ENCODE results near the gene EPOP. TPM values are rescaled to one million over a fixed set of nuclear protein-coding genes. Genes with fewer than 3 reads are reported as not detected.
A peak's percentile ranks its signal among the peaks of the same experiment; 100 is the strongest.
"Not testable (repeated sequence)": the region's sequence is repeated elsewhere in the genome, so short reads cannot be mapped to it uniquely, and the experiment has no call there.

The EPOP gene
- total RNA-seq, 1 donor from 2014 or later, result 13.0 TPM

- Mint-ChIP-seq H3K36me3 (ENCODE audit: low read depth) (no peaks in the 10 kb centered on the region), H3K4me1 (peaks cover 5% of the 10 kb centered on the region), H3K27me3 (ENCODE audit: low read depth) (no peaks in the 10 kb centered on the region), H3K9me3 (peaks cover 2% of the 10 kb centered on the region), H3K4me3 (no peak overlapping the region), H3K27ac (ENCODE audit: unreplicated experiment) (peak overlapping the region; percentile 4)
- DNase-seq (ENCODE audit: low read depth, low spot score), result no peak
- TF ChIP-seq, protein P1, sequence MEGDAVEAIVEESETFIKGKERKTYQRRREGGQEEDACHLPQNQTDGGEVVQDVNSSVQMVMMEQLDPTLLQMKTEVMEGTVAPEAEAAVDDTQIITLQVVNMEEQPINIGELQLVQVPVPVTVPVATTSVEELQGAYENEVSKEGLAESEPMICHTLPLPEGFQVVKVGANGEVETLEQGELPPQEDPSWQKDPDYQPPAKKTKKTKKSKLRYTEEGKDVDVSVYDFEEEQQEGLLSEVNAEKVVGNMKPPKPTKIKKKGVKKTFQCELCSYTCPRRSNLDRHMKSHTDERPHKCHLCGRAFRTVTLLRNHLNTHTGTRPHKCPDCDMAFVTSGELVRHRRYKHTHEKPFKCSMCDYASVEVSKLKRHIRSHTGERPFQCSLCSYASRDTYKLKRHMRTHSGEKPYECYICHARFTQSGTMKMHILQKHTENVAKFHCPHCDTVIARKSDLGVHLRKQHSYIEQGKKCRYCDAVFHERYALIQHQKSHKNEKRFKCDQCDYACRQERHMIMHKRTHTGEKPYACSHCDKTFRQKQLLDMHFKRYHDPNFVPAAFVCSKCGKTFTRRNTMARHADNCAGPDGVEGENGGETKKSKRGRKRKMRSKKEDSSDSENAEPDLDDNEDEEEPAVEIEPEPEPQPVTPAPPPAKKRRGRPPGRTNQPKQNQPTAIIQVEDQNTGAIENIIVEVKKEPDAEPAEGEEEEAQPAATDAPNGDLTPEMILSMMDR (conservative IDR thresholded peaks at IDR 0.05), result no peak
These were observed 46.3 kb downstream of the EPOP start for GRCh38 chr17:38628441-38628840.

DNA sequence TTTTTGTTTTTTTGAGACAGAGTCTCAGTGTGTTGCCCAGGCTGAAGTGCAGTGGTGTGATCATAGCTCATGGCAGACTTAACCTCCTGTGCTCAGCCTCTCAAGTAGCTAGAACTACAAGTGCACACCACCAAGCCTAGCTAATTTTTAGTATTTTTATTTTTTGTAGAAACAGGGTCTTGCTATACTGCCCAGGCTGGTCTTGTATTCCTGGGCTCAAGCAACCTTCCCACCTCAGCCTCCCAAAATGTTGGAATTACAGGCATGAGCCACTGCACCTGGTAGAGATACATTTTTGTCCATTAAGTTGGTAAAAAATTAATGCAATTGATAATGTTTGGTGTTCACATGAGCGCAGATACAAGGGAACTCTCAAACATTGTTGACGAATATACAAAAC lies 46.8 kb downstream of the EPOP start:
- no peak overlapping the region for H3K4me3 Mint-ChIP-seq
- no peak for DNase-seq (ENCODE audit: low read depth, low spot score)
- H3K27me3 Mint-ChIP-seq (ENCODE audit: low read depth), result no peaks in the 10 kb centered on the region
- H3K9me3 Mint-ChIP-seq, result peaks cover 2% of the 10 kb centered on the region
- H3K36me3 Mint-ChIP-seq (ENCODE audit: low read depth), result no peaks in the 10 kb centered on the region
- H3K27ac Mint-ChIP-seq (ENCODE audit: unreplicated experiment), result no peak overlapping the region
- TF ChIP-seq, protein P1 (conservative IDR thresholded peaks at IDR 0.05), result no peak
- peaks cover 5% of the 10 kb centered on the region for H3K4me1 Mint-ChIP-seq

DNA sequence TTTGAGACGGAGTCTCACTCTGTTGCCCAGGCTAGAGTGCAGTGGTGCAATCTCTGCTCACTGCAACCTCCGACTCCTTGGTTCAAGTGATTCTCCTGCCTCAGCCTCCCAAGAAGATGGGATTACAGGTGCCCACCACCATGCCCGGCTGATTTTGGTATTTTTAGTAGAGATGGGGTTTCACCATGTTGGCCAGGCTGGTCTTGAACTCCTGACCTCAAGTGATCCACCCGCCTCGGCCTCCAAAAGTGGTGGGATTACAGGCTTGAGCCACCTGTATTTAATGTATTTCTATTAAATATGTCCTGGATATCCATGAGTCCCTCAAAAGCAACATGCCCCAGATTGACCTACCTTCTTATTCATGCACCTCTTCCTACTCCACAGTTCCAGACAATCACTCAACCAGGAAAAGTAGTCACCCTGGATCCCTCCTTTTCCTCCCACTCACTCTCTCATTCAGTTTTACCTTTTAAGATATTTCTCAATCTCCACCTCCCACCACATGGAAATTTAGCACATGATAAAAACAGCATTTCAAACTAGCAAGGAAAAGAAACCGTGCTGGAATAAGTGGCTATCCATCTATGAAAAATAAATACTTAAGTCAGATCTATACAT lies 48.0 kb downstream of the EPOP start:
- H3K27me3 Mint-ChIP-seq (ENCODE audit: low read depth); H3K4me1 Mint-ChIP-seq; H3K36me3 Mint-ChIP-seq (ENCODE audit: low read depth); DNase-seq (ENCODE audit: low read depth, low spot score); H3K9me3 Mint-ChIP-seq; H3K27ac Mint-ChIP-seq (ENCODE audit: unreplicated experiment); H3K4me3 Mint-ChIP-seq: not testable (repeated sequence)

DNA sequence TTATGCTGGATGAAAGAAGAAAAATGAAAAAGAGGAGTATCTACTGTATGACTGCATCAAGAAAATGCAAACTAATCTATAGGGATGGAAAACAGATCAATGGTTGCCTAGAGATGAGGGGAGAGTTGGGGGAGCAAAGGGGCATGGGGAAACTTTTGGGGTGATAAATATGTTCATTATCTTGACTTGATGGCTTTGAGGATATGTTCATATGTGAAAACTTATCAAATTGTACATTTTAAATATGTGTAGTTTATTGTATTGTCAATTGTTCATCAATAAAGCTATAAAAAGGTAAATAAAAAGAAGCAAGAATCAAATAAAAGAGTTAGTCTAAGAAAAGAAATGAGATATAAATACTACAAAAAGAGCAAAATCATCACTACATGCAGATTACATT lies 49.3 kb downstream of the EPOP start:
- H3K36me3 Mint-ChIP-seq (ENCODE audit: low read depth), result no peaks in the 10 kb centered on the region
- TF ChIP-seq, protein P1 (conservative IDR thresholded peaks at IDR 0.05), result no peak
- no peaks in the 10 kb centered on the region for H3K27me3 Mint-ChIP-seq (ENCODE audit: low read depth)
- peaks cover 2% of the 10 kb centered on the region for H3K9me3 Mint-ChIP-seq
- no peak overlapping the region for H3K4me3 Mint-ChIP-seq
- no peak for DNase-seq (ENCODE audit: low read depth, low spot score)
- H3K4me1 Mint-ChIP-seq, result peaks cover 8% of the 10 kb centered on the region
- H3K27ac Mint-ChIP-seq (ENCODE audit: unreplicated experiment), result no peak overlapping the region

DNA sequence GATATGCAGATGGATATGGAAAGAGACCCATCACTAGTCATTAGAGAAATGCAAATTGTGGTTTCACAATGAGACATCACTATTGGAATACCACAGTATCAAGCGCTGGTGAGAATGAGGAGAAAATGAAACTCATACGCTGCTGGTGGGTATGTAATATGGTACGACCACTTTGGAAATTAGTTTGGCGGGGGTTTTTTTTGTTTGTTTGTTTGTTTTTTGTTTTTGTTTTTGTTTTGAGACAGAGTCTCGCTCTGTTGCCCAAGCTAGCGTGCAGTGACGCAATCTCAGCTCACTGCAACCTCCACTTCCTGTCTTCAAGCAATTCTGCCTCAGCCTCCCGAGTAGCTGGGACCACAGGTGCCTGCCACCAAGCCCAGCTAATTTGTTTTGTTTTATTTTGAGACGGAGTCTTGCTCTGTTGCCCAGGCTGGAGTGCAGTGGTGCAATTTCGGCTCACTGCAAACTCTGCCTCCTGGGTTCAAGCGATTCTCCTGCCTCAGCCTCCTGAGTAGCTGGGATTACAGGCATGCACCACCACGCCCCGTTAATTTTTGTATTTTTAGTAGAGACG lies 49.9 kb downstream of the EPOP start:
- not testable (repeated sequence) for H3K4me3 Mint-ChIP-seq; H3K27me3 Mint-ChIP-seq (ENCODE audit: low read depth); H3K9me3 Mint-ChIP-seq; H3K27ac Mint-ChIP-seq (ENCODE audit: unreplicated experiment); H3K4me1 Mint-ChIP-seq; H3K36me3 Mint-ChIP-seq (ENCODE audit: low read depth); DNase-seq (ENCODE audit: low read depth, low spot score)

Small RNAs within 50 kb of the gene (microRNA-seq; reads per million reads assigned to microRNA genes)
- 7.7 reads per million, percentile 11 among the genes with 10 or more reads in this experiment for gene MIR4726
- gene MIR4734, result not detected

Other genes with a start within 250 kb of the EPOP start
- 25.7 and 30.0 TPM in 2 replicates for gene ARHGAP23, start 246.5 kb downstream of the EPOP start, total RNA-seq
- gene SRCIN1, start 69.0 kb downstream of the EPOP start, total RNA-seq, result 8.4 and 8.6 TPM in 2 replicates
- gene MLLT6, start 30.3 kb upstream of the EPOP start, total RNA-seq, result 79.6 and 85.1 TPM in 2 replicates
- 9.0 and 11.0 TPM in 2 replicates for gene CISD3, start 55.4 kb upstream of the EPOP start, total RNA-seq
- 108 and 116 TPM in 2 replicates for gene PCGF2, start 73.4 kb upstream of the EPOP start, total RNA-seq
- gene PSMB3, start 77.8 kb upstream of the EPOP start, total RNA-seq, result 193 and 203 TPM in 2 replicates
- gene PIP4K2B, start 124.6 kb upstream of the EPOP start, total RNA-seq, result 95.3 and 105 TPM in 2 replicates
- 18.9 and 19.3 TPM in 2 replicates for gene CWC25, start 150.4 kb upstream of the EPOP start, total RNA-seq
- gene RPL23, start 178.8 kb upstream of the EPOP start, total RNA-seq, result 1,802 and 1,851 TPM in 2 replicates
- gene LASP1, start 195.1 kb upstream of the EPOP start, total RNA-seq, result 87.4 and 94.3 TPM in 2 replicates